ENCODE data around the gene RFX1.
"Not testable (repeated sequence)": the region's sequence is repeated elsewhere in the genome, so short reads cannot be mapped to it uniquely, and the experiment has no call there.

Gene RFX1

GRCh38 chr19:14026652-14027192, 20.6 kb upstream of the RFX1 start:
- DNase-seq: not testable (repeated sequence)

GRCh38 chr19:14023404-14024235, 17.5 kb upstream of the RFX1 start:
- no peak for DNase-seq

- DNase-seq: no peak
Measured at GRCh38 chr19:14022469-14022868, 16.3 kb upstream of the RFX1 start.

GRCh38 chr19:14021474-14021873, 15.4 kb upstream of the RFX1 start:
- no peak for DNase-seq

GRCh38 chr19:14019739-14020138, 13.6 kb upstream of the RFX1 start:
- DNase-seq: not testable (repeated sequence)

- DNase-seq: no peak
Measured at GRCh38 chr19:14019100-14019499, 13.0 kb upstream of the RFX1 start.

GRCh38 chr19:14015524-14016035, 9.5 kb upstream of the RFX1 start:
- no peak for DNase-seq

- no peak for DNase-seq
Measured at GRCh38 chr19:14012378-14012915, 6.3 kb upstream of the RFX1 start.

- DNase-seq: no peak
Measured at GRCh38 chr19:14006766-14007562, 844 bp upstream of the RFX1 start.

GRCh38 chr19:14005349-14006084, 603 bp downstream of the RFX1 start:
- DNase-seq: peak; percentile 30

- DNase-seq: no peak
Measured at GRCh38 chr19:14004619-14005348, 1.3 kb downstream of the RFX1 start.

- DNase-seq: no peak
Measured at GRCh38 chr19:14003251-14004055, 2.7 kb downstream of the RFX1 start.

GRCh38 chr19:14002571-14003250, 3.4 kb downstream of the RFX1 start:
- no peak for DNase-seq

GRCh38 chr19:14000691-14001375, 5.3 kb downstream of the RFX1 start:
- no peak for DNase-seq

- no peak for DNase-seq
Measured at GRCh38 chr19:13999085-13999484, 7.0 kb downstream of the RFX1 start.

GRCh38 chr19:13998426-13998825, 7.7 kb downstream of the RFX1 start:
- DNase-seq: no peak

GRCh38 chr19:13997631-13997962, 8.5 kb downstream of the RFX1 start:
- no peak for DNase-seq

GRCh38 chr19:13996928-13997630, 9.0 kb downstream of the RFX1 start:
- DNase-seq: no peak

All from NCI-H524 treated with DMSO at 0.1 percent for 48 hours (cell line).